NCI-H2196 treated with DMSO at 0.1 percent for 48 hours (cell line): ENCODE measurements around the gene UBASH3B.

Experiments
- DNase-seq: peaks from one replicate; lab custom pipeline; 2025; ENCODE audit not compliant: unreplicated experiment; lab: John Stamatoyannopoulos, UW

The UBASH3B gene

GRCh38 chr11:122677256-122677655 is 21.7 kb downstream of the UBASH3B start:
- no peak for DNase-seq

- DNase-seq = no peak
Measured at GRCh38 chr11:122678406-122678805, 22.9 kb downstream of the UBASH3B start.

- no peak for DNase-seq
Measured at GRCh38 chr11:122679466-122679865, 23.9 kb downstream of the UBASH3B start.

DNA sequence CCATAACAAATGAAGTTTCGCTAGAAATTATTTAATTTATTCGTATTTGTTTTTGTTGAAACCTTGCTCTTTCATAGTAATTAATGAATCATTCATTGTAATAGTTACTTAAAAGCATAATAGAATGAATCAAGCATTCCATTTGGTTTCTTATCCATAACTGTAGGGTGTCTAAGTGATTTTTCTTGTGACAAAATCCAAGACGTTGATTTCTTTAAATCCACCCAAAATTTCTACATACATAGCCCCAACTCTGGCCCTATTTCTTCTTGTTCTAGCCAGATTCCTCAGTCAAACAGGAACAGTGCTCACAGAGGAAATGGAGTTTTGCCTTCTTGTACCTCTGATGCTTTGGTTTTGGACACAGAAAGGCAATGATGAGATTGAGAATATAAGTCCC is 25.5 kb downstream of the UBASH3B start:
- no peak for DNase-seq

- DNase-seq = no peak
Measured at GRCh38 chr11:122681735-122682134, 26.2 kb downstream of the UBASH3B start.

GRCh38 chr11:122682464-122682863 is 26.9 kb downstream of the UBASH3B start:
- DNase-seq = no peak

DNA sequence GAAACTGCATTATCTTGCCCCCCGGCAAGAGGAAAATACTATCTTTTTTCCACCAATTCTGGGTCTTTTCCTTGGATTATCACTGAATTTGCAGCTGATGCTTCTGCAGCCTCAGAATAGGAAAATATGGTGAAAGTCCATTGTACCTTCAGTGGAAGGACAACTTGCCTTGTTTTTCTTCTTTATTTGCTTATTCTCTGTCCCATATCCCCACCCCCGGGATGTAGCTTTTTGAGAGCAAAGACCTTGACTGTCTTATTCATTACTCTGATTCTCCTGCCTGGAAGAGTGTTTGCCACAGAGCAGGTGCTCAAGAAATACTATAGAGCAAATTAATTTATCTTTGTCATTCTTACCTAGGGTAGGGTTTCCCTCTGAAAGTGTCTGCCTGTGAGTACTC is 29.5 kb downstream of the UBASH3B start:
- DNase-seq = no peak

DNA sequence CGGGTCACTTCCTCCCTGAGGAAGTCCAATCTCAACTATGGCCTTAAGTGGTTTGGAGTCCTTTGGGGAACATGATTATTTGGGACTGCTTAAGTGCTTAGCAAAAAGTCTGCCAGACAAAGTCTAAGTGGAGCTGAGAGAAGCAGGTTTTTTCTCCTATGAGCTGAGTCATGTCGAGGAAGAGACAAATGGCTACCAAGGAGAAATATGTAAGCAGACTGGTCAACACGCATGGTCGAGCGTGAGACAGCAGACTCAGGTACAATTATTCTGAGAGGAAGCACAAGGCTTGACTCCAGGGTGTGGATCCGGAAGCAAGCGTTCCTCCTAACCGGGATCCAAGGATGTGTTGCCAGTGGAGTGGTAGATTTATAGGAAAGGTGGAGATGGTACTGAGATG is 30.6 kb downstream of the UBASH3B start:
- no peak for DNase-seq

- DNase-seq = no peak
Measured at GRCh38 chr11:122690384-122690783, 34.9 kb downstream of the UBASH3B start.

DNA sequence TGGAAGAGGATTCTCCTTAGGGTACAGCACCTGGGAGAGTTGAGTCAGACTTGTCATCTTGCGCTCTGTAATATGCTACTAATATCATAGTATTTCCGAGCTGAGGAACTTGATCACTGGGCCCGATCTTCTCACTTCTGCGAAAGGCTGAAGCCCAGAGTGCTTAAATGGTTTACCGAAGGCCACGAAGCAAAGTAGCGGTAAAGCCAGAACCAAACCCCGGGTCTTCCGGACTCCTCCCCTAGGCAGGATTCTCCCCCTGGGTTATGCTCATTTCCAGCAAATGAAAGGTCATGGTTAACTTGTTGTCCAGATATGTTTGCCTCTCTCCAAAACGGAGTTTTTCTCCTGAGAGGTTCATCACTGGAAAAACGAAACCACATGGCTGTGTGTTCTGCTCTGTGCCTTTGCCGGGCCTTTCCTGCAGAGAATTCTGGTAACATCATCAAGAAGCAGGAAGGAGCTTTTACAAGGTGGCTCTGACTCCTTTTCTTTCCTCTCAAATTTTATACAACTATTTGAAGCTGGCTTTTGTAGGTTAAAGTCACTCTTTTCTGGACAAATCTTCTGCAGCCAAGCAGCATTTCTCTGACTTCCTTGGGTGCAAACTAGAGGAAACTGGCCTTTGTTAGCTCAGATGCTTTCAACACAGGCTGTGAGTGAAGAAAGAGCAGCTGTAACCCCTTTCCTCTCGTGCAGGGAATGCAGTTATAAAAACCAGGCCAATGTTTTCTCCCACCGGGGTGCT is 35.5 kb downstream of the UBASH3B start:
- DNase-seq = no peak

GRCh38 chr11:122691549-122692150 is 36.1 kb downstream of the UBASH3B start:
- no peak for DNase-seq

DNA sequence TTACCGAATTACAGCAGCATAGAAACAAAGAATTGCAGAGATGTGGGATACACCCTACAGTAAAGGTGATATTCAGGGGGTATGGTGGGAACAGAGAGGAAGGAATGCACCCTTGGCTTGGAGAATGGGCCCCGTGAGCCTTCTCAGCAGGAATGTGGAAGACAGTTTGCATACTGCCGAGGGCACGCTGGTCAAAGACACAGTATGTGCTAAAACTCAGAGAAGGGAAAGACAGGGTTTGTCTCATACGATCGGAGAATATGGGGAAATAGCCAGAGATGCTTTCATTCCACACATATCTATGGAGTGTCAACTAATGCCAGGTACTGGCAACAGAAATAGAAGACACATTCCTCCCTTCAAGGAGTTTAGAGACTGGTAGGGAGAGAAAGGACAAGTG is 36.9 kb downstream of the UBASH3B start:
- no peak for DNase-seq

- DNase-seq = no peak
Measured at GRCh38 chr11:122695076-122695615, 39.6 kb downstream of the UBASH3B start.

GRCh38 chr11:122696662-122697061 is 41.1 kb downstream of the UBASH3B start:
- DNase-seq = no peak

- no peak for DNase-seq
Measured at GRCh38 chr11:122697636-122698167, 42.2 kb downstream of the UBASH3B start.

GRCh38 chr11:122698392-122698791 is 42.9 kb downstream of the UBASH3B start:
- DNase-seq = no peak

- no peak for DNase-seq
Measured at GRCh38 chr11:122700666-122701065, 45.1 kb downstream of the UBASH3B start.

DNA sequence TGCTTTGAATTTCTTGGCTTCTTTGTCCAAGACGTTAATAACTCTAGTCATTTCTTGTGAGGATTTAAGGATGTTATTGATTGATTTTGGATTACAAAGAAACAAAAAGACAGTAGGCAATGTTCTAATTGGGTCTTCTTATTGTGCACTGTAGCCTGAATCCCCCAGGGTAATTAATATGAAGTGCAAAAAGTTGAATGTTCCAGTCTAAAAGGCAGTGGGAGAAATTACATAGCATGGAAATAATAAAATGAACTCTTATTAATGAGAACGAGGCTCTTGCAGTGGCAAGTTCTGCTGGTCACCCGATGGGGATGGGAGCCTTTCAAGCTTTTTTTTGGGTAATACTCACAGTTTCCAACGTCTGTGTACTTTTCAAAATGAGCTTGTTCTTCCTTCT is 45.6 kb downstream of the UBASH3B start:
- DNase-seq = no peak

DNA sequence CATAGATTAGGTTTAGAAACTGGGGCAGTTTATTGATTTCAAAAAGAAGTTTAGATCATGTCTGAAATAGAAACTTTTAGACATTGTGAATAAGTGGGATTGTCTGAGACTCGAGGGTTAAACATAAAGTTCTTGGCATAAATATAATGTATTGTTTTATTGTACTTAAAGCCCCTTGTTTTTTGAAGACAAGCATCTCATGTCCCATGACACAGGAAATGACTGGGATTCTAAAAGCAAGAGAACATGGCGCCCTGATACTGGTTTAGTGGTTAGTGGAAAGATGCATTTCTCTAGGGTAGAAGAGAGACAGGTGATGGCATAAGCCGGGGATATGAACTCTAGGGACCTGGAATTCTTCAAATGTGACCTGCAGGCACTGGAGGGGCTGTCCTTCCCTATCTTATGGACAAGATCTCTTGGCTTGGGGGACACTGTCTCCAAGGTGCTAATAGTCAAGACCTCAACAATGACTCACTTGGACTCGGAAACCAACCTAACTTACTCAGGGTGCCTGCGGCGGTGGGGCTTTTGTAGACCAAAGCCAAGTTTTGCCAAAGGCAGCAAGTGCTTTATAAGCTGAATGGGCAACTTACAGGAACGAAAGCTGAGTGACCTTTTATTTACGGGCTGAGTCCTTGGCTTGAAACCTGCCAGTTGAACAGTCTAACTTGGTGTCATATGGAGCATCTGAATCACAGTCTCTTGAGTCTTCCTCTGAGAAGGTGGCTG is 48.2 kb downstream of the UBASH3B start:
- DNase-seq = no peak

DNA sequence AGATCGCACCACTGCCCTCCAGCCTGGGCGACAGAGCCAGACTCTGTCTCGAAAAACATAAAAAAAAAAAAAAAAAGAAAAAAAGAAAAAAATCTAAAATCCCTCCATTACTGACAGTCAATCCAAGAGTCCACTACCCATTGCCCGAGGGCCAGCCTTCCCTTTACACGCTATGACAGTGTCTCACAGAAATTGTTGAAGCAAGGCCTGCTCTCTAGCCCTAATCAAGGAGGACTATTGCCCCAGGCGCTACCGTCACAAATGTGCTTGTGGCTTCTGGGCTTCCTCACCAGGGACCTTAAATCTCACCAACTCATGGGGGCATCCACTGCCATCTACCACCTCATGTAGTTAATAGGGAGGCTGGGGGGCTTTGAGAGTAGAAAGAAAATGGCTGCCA is 49.9 kb downstream of the UBASH3B start:
- DNase-seq = no peak

DNA sequence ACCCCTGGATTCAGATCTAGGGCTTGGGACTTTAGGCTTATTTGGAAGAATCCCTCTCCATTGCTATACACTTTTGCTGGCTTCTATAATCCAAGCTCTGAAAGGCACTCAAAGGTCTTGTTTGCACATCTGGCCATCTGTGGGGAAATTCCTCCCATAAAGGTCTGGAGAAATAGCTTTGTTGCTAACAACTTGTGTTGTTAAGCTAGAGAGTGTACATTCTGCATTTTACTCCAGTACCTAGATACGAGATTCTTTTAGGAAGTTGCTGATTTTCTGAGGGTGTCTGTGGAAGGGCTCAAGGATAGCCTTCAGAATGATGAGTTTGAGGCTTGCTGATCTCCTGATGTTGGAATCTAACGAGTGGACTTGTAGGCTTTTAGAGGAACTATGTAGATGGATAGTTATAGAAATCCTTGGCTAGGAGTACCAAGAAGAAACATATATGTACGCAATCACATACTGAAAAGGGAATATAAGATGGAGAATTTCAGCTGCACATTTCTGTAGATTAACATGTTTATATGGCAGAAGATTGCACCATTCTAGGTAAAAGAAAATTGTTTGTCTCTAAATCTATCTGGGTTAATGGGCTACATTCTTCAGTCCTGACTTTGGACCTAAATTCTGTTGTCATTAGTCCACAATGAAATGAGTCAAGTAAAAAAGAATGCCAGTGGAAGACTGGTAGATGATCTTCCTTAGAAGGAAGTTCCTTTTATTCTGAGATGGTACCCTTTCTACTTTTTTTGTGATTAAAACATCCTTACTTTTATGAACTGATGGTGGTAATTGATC is 51.0 kb downstream of the UBASH3B start:
- no peak for DNase-seq
